ENCODE measurements around the gene ABCD3. TPM values are rescaled to one million over a fixed set of nuclear protein-coding genes. Genes with fewer than 3 reads are reported as not detected.
"Not testable (repeated sequence)": the region's sequence is repeated elsewhere in the genome, so short reads cannot be mapped to it uniquely, and the experiment has no call there.

Gene ABCD3
- total and polyA plus RNA-seq, 2 of the 8 experiments (the other 6 are each of a cell fraction or from before 2014, with no cell fraction given): 6.6 to 29.4 TPM

- TF ChIP-seq JUN (IDR thresholded peaks at IDR 0.05; ENCODE audit: low read depth, low read length) (no peak), ASH2L (IDR thresholded peaks at IDR 0.05; ENCODE audit: low read length) (no peak)
These were observed 7.8 kb downstream of the ABCD3 start (continued) for GRCh38 chr1:94425821-94426484.

- not testable (repeated sequence) for H3K18ac ChIP-seq (ENCODE audit: extremely low read depth, low read length); H2BK15ac ChIP-seq (ENCODE audit: low read length); H3K36me3 ChIP-seq (ENCODE audit: control insufficient read depth in 2 of 4, insufficient read depth in 4 of 4, low read length in 3 of 4); H3K14ac ChIP-seq (ENCODE audit: insufficient read length); H3K9me3 ChIP-seq (ENCODE audit: insufficient read depth in 2 of 2, low read depth in 1 of 2, low read length in 1 of 2); H2BK20ac ChIP-seq (ENCODE audit: low read length); H2BK12ac ChIP-seq (ENCODE audit: low read depth, low read length); H4K91ac ChIP-seq (replicated peaks; ENCODE audit: insufficient read length, low read length); DNase-seq (ENCODE audit: low read depth in 1 of 2, low spot score in 2 of 2); FAIRE-seq; H2BK120ac ChIP-seq (replicated peaks; ENCODE audit: low read depth, low read length); H3K27ac ChIP-seq (ENCODE audit: low read depth, low read length); H3K23ac ChIP-seq (ENCODE audit: insufficient read length); H2BK5ac ChIP-seq (ENCODE audit: low read depth, low read length); H4K8ac ChIP-seq (ENCODE audit: extremely low read depth, insufficient read depth, low read length); H3K23me2 ChIP-seq (ENCODE audit: low read depth, low read length); H3K4me3 ChIP-seq (ENCODE audit: extremely low read depth in 1 of 4, insufficient read depth in 2 of 4, low read depth in 3 of 4, low read length in 4 of 4); H3K4me1 ChIP-seq (replicated peaks in 1 of 4; ENCODE audit: control insufficient read depth in 3 of 4, insufficient read depth in 4 of 4, low read length in 3 of 4); H3K4me2 ChIP-seq (ENCODE audit: insufficient read depth in 1 of 2, low read depth in 2 of 2, low read length in 2 of 2); H4K20me1 ChIP-seq (replicated peaks in 1 of 2; ENCODE audit: control insufficient read depth in 1 of 2, insufficient read depth in 2 of 2, low read length in 2 of 2); H3K79me1 ChIP-seq (ENCODE audit: low read depth, low read length); H4K5ac ChIP-seq (ENCODE audit: insufficient read length, low read depth, low read length); H3K27me3 ChIP-seq (replicated peaks in 1 of 4; ENCODE audit: control insufficient read depth in 3 of 4, extremely low read depth in 1 of 4, insufficient read depth in 3 of 4, low read length in 3 of 4); H3K4ac ChIP-seq (replicated peaks; ENCODE audit: insufficient read length, low read depth, low read length); H3K9ac ChIP-seq (replicated peaks in 1 of 4; ENCODE audit: extremely low read depth in 1 of 4, low read depth in 3 of 4, low read length in 3 of 4); H3K56ac ChIP-seq (replicated peaks; ENCODE audit: insufficient read length, low read depth, low read length); H2AK5ac ChIP-seq (ENCODE audit: low read depth, low read length); H2AFZ ChIP-seq (ENCODE audit: low read length)
- POLR2A ChIA-PET (ENCODE audit: partially characterized antibody): interaction anchor here (1.4 kb wide), 1 partner anchor 10 kb away, joined by 3 read pairs; no protein-coding TSS in a partner anchor
- CTCF ChIA-PET (ENCODE audit: partially characterized antibody): interaction anchor here (0.6 to 0.8 kb wide), 2 partner anchors 12 to 84 kb away, joined by 3 read pairs; no protein-coding TSS in a partner anchor
- WGBS, 2 experiments (ENCODE audit: extremely low coverage in 1 of 2, insufficient coverage in 1 of 2, insufficient read length in 1 of 2, insufficient replicate concordance in 2 of 2, low coverage in 1 of 2, low lambda C conversion rate in 2 of 2, missing lambda C conversion rate in 1 of 2): 98% methylated on average over 6 of the region's 9 CpGs; no CpG with 5 or more reads in 1 of the 2 experiments
- H3K79me2 ChIP-seq (ENCODE audit: control insufficient read depth in 1 of 2, insufficient read depth in 2 of 2, low read length in 2 of 2): peaks cover 0 to 73% of the 10 kb centered on the region in 2 experiments; a peak in 2 of 4 replicates
These were observed 8.3 kb downstream of the ABCD3 start for GRCh38 chr1:94426485-94426870.
